ENCODE results near the gene ANKRD11. TPM values are rescaled to one million over a fixed set of nuclear protein-coding genes. Genes with fewer than 3 reads are reported as not detected.

Gene ANKRD11
- total RNA-seq, 1 experiment from 2014 or later, result 297 TPM

DNA sequence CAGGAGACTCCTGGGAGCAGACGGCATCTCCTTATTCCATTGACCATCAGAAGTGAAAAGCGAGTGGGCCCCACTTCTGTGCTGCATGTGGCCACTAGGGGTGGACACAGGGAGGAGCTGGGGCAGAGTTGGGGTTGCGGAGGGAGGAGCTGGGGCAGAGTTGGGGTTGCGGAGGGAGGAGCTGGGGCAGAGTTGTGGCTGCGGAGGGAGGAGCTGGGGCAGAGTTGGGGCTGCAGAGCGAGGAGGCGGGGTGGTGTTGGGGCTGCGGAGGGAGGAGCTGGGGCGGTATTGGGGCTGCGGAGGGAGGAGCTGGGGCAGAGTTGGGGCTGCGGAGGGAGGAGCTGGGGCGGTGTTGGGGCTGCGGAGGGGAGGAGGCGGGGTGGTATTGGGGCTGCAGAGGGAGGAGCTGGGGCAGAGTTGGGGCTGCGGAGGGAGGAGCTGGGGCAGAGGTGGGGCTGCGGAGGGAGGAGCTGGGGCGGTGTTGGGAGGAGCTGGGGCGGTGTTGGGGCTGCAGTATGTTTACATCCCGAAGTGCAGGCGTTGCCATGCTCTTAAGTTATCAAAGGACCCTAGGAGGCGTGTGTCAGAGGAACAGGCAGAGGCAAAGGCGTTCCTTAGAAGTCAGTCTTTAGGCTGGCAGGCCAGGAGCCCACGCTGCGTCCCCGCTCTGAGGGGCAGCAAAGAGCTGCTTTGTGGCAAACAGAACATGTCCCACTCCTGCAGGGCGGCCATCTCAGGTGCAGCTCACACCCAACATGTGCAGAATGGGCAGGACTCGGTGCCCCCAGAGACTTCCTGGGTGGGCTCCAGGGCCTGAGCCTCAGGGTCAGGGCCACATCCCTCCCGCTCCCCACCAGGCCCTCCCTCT, 196.9 kb downstream of the ANKRD11 start:
- H3K27me3 ChIP-seq (replicated peaks; ENCODE audit: control insufficient read depth, insufficient read depth, low read length), result no peaks in the 10 kb centered on the region
- H3K9me3 ChIP-seq, result no peaks in the 10 kb centered on the region
- intact Hi-C loops (cut with micrococcal nuclease; ENCODE audit: unreplicated experiment), result no loop called here
- Mint-ChIP-seq H3K27ac (ENCODE audit: unreplicated experiment) (peak overlapping the region; percentile 64), H3K27me3 (ENCODE audit: insufficient read depth, unreplicated experiment) (no peaks in the 10 kb centered on the region), H3K36me3 (ENCODE audit: insufficient read depth, unreplicated experiment) (peaks cover 81% of the 10 kb centered on the region), H3K4me1 (ENCODE audit: low read depth, unreplicated experiment) (peaks cover 7% of the 10 kb centered on the region), H3K9me3 (ENCODE audit: unreplicated experiment) (no peaks in the 10 kb centered on the region), H3K4me3 (ENCODE audit: unreplicated experiment) (no peak overlapping the region)
- ChIA-PET CTCF (interaction anchor here (0.6 to 1.2 kb wide), 7 partner anchors 26 to 264 kb away, joined by 3 to 7 read pairs (median 4); no protein-coding TSS in a partner anchor), POLR2A (interaction anchor here (0.5 kb wide), 1 partner anchor 586 kb away, joined by 3 read pairs; no protein-coding TSS in a partner anchor)
- DNase-seq, result no peak
- H3K36me3 ChIP-seq (ENCODE audit: control insufficient read depth, insufficient read depth, low read length), result peaks cover 4% of the 10 kb centered on the region
- no peaks in the 10 kb centered on the region for H3K4me1 ChIP-seq
- no peak overlapping the region for H3K4me3 ChIP-seq (ENCODE audit: low read depth, low read length)
- TF ChIP-seq CTCF (IDR thresholded peaks at IDR 0.05; ENCODE audit: insufficient read depth in 1 of 2, low read depth in 1 of 2, low read length in 1 of 2, severe bottlenecking in 1 of 2, unreplicated experiment in 1 of 2), result no peak
- BruUV-seq (replicated peaks), result no TSS peak

DNA sequence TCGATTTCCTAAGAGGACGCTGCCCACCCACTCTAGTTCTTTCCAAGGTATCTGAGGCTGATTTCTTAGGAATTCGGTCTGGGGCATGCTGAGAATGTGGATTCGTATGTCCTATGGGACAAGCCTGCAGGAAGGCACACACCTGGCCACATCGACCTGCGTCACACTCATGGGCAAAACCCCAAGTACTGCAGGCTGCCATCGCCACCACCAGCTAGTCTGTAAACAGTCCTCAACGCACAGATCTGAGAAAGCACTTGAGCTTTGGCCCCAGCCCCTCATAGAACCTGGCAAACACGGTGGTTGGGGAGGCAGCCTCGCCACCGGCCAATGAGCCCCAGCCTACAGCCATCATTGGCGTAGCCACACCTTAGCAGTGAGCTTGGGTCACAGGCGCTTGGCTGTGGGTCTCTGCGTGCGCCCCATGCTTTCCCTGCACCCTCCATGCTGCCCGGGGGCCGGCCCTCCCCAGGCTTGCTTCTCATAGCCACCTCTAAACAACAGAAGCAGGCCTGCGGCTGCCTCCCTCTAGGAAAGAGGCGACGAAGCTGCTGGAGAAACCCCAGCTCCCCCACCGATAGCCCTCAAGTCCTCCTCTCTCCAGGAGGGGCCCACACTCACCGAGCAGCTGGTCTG, 197.8 kb downstream of the ANKRD11 start:
- no peak for DNase-seq
- Mint-ChIP-seq H3K27ac (ENCODE audit: unreplicated experiment) (peak overlapping the region; percentile 64), H3K4me3 (ENCODE audit: unreplicated experiment) (no peak overlapping the region), H3K36me3 (ENCODE audit: insufficient read depth, unreplicated experiment) (peaks cover 72% of the 10 kb centered on the region), H3K4me1 (ENCODE audit: low read depth, unreplicated experiment) (peaks cover 7% of the 10 kb centered on the region), H3K27me3 (ENCODE audit: insufficient read depth, unreplicated experiment) (no peaks in the 10 kb centered on the region), H3K9me3 (ENCODE audit: unreplicated experiment) (no peaks in the 10 kb centered on the region)
- Histone ChIP-seq H3K4me3 (ENCODE audit: low read depth, low read length) (no peak overlapping the region), H3K4me1 (no peaks in the 10 kb centered on the region), H3K27me3 (replicated peaks; ENCODE audit: control insufficient read depth, insufficient read depth, low read length) (no peaks in the 10 kb centered on the region), H3K36me3 (ENCODE audit: control insufficient read depth, insufficient read depth, low read length) (peaks cover 4% of the 10 kb centered on the region), H3K9me3 (no peaks in the 10 kb centered on the region)
- intact Hi-C loops (cut with micrococcal nuclease; ENCODE audit: unreplicated experiment), result no loop called here
- ChIA-PET POLR2A (interaction anchor here (0.5 to 0.6 kb wide), 2 partner anchors 9 to 585 kb away, joined by 3 read pairs; no protein-coding TSS in a partner anchor), CTCF (interaction anchor here (0.9 kb wide), 2 partner anchors 30 to 53 kb away, joined by 3 read pairs; no protein-coding TSS in a partner anchor)
- TF ChIP-seq CTCF (IDR thresholded peaks at IDR 0.05; ENCODE audit: insufficient read depth in 1 of 2, low read depth in 1 of 2, low read length in 1 of 2, severe bottlenecking in 1 of 2, unreplicated experiment in 1 of 2), result no peak
- no TSS peak for BruUV-seq (replicated peaks)

GRCh38 chr16:89291776-89292175, 198.6 kb downstream of the ANKRD11 start:
- ChIA-PET CTCF (interaction anchor here (0.9 kb wide), 1 partner anchor 31 kb away, joined by 3 read pairs; no protein-coding TSS in a partner anchor), POLR2A (no interaction called here)
- no peak overlapping the region for H3K4me3 Mint-ChIP-seq (ENCODE audit: unreplicated experiment)
- BruUV-seq (replicated peaks), result no TSS peak
- H3K27me3 Mint-ChIP-seq (ENCODE audit: insufficient read depth, unreplicated experiment), result no peaks in the 10 kb centered on the region
- intact Hi-C loops (cut with micrococcal nuclease; ENCODE audit: unreplicated experiment), result no loop called here
- no peak overlapping the region for H3K4me3 ChIP-seq (ENCODE audit: low read depth, low read length)
- DNase-seq, result no peak
- no peaks in the 10 kb centered on the region for H3K4me1 ChIP-seq
- no peak for TF ChIP-seq CTCF (IDR thresholded peaks at IDR 0.05; ENCODE audit: insufficient read depth in 1 of 2, low read depth in 1 of 2, low read length in 1 of 2, severe bottlenecking in 1 of 2, unreplicated experiment in 1 of 2)
- H3K9me3 ChIP-seq, result no peaks in the 10 kb centered on the region
- peaks cover 7% of the 10 kb centered on the region for H3K4me1 Mint-ChIP-seq (ENCODE audit: low read depth, unreplicated experiment)
- peaks cover 4% of the 10 kb centered on the region for H3K36me3 ChIP-seq (ENCODE audit: control insufficient read depth, insufficient read depth, low read length)
- H3K27ac Mint-ChIP-seq (ENCODE audit: unreplicated experiment), result peak overlapping the region; percentile 49
- no peaks in the 10 kb centered on the region for H3K9me3 Mint-ChIP-seq (ENCODE audit: unreplicated experiment)
- H3K36me3 Mint-ChIP-seq (ENCODE audit: insufficient read depth, unreplicated experiment), result peaks cover 64% of the 10 kb centered on the region
- H3K27me3 ChIP-seq (replicated peaks; ENCODE audit: control insufficient read depth, insufficient read depth, low read length), result no peaks in the 10 kb centered on the region

Data from Caco-2 (cell line).